HCT116 (cell line): ENCODE data around the gene TOR2A. TPM values are rescaled to one million over a fixed set of nuclear protein-coding genes. Genes with fewer than 3 reads are reported as not detected.

Experiments
- ATAC-seq: fragments of 200-7000 bp; cut with Tn5 transposase; 2 replicates; pipeline ENCODE4 v1.9.1; 2020; ENCODE audit warnings: mild to moderate bottlenecking, moderate library complexity
- Bru-seq: library from RNA; stranded (reverse); fragments of 400-500 nt; gene quantifications from one replicate; lab custom pipeline; 2021; lab: Mats Ljungman, UMichigan
- BruChase-seq, 2 experiments: library from RNA; stranded (reverse); fragments of 400-500 nt; gene quantifications; one replicate each; lab custom pipeline; 2021; lab: Mats Ljungman, UMichigan
- BruUV-seq: library from RNA; stranded (reverse); fragments of 400-500 nt; replicated peaks from 2 replicates; lab custom pipeline; 2021; lab: Mats Ljungman, UMichigan
- CTCF ChIA-PET: fragments of 300-600 bp; sonication (Branson Sonifier 250); formaldehyde crosslinking; loops from one replicate; lab custom pipeline; 2021; ENCODE audit warnings: antibody characterized with exemption; lab: Charles Lee
- POLR2A ChIA-PET: fragments of 300-600, 350-600 bp; sonication (Branson Sonifier 250); formaldehyde crosslinking; loops from one replicate; lab custom pipeline; 2021; ENCODE audit warnings: antibody characterized with exemption; lab: Charles Lee
- RAD21 ChIA-PET, 2 experiments: fragments of 300-600 bp; sonication (Branson Sonifier 250); formaldehyde crosslinking; loops; one replicate each; lab custom pipeline; 2023; ENCODE audit warnings: low total read pairs in 2 of 2; ENCODE audit not compliant: uncharacterized antibody in 2 of 2, unreplicated experiment in 2 of 2, low non-redundant PET in 1 of 2; lab: Charles Lee
- DNase-seq: peaks from one replicate; pipeline ENCODE4 v3.0.0-alpha.2; 2010; ENCODE audit warnings: low read depth, low spot score
- H2AFZ ChIP-seq: fragments of 200-600 bp; shearing (Covaris generic), sonication (generic); 2 replicates; pipeline ENCODE4 v1.6.1; 2017; ENCODE audit warnings: low read depth, mixed run types, mixed read lengths, antibody characterized with exemption, low read length; ENCODE audit not compliant: poor library complexity, severe bottlenecking
- H3K27ac ChIP-seq: 2 replicates; pipeline ENCODE4 v1.5.1; 2012; ENCODE audit warnings: low read depth, low read length
- H3K27me3 ChIP-seq: fragments of 200-600 bp; sonication (generic); 2 replicates; pipeline ENCODE4 v1.6.1; 2016; ENCODE audit warnings: mixed run types, low read length, mixed read lengths; ENCODE audit not compliant: insufficient read depth
- H3K36me3 ChIP-seq, 2 experiments: fragments of 200-500 bp in 1 of 2; fragments of 200-600 bp in 1 of 2; sonication (Bioruptor generic) in 1 of 2; sonication (generic) in 1 of 2; 2 replicates each; pipeline versions ENCODE4 v1.5.1 to v1.6.1; 2014 to 2016; ENCODE audit warnings: low read length in 2 of 2, inconsistent platforms in 1 of 2, mixed read lengths in 1 of 2, mixed run types in 1 of 2; ENCODE audit not compliant: insufficient read depth in 2 of 2, control insufficient read depth in 1 of 2
- H3K4me1 ChIP-seq, 2 experiments: fragments of 200-600 bp in 1 of 2; sonication (generic) in 1 of 2; 2 replicates each; pipeline versions ENCODE4 v1.5.1 to v1.6.1; 2012 to 2017; ENCODE audit warnings: low read length in 2 of 2, inconsistent platforms in 1 of 2, mild to moderate bottlenecking in 1 of 2, mixed read lengths in 1 of 2, mixed run types in 1 of 2, moderate library complexity in 1 of 2; ENCODE audit not compliant: insufficient read depth in 2 of 2, control insufficient read depth in 1 of 2
- H3K4me2 ChIP-seq: fragments of 200-600 bp; sonication (generic); 2 replicates; pipeline ENCODE4 v1.6.1; 2017; ENCODE audit warnings: mixed run types, low read length, mixed read lengths
- H3K4me3 ChIP-seq, 2 experiments: fragments of 200-600 bp in 1 of 2; sonication (generic) in 1 of 2; replicated peaks in 1 of 2; 2 replicates each; pipeline ENCODE4 v1.5.1; 2011 to 2016; ENCODE audit warnings: low read length in 2 of 2, control low read depth in 1 of 2, low read depth in 1 of 2, mild to moderate bottlenecking in 1 of 2, mixed read lengths in 1 of 2, mixed run types in 1 of 2
- H3K79me2 ChIP-seq: fragments of 200-600 bp; sonication (generic); 2 replicates; pipeline ENCODE4 v1.6.1; 2017; ENCODE audit warnings: mild to moderate bottlenecking, mixed run types, low read length, moderate library complexity, mixed read lengths; ENCODE audit not compliant: insufficient read depth
- H3K9ac ChIP-seq: fragments of 200-600 bp; sonication (generic); 2 replicates; pipeline ENCODE4 v1.6.1; 2016; ENCODE audit warnings: low read length, mixed read lengths
- H3K9me2 ChIP-seq: fragments of 200-600 bp; sonication (generic), shearing (Covaris generic); 2 replicates; pipeline ENCODE4 v1.6.1; 2017; ENCODE audit warnings: mixed run types, mild to moderate bottlenecking, moderate library complexity; ENCODE audit not compliant: insufficient read depth
- H3K9me3 ChIP-seq, 2 experiments: fragments of 200-500 bp in 1 of 2; fragments of 200-600 bp in 1 of 2; sonication (Bioruptor generic) in 1 of 2; sonication (generic) in 1 of 2; 2 replicates each; pipeline ENCODE4 v1.6.1; 2014 to 2017; ENCODE audit warnings: low read length in 2 of 2, mixed read lengths in 2 of 2, inconsistent platforms in 1 of 2, low read depth in 1 of 2, mild to moderate bottlenecking in 1 of 2, mixed run types in 1 of 2, moderate library complexity in 1 of 2; ENCODE audit not compliant: control insufficient read depth in 1 of 2, insufficient read depth in 1 of 2
- H4K20me1 ChIP-seq: fragments of 200-600 bp; sonication (generic), shearing (Covaris generic); 2 replicates; pipeline ENCODE4 v1.6.1; 2017; ENCODE audit warnings: mixed run types, mild to moderate bottlenecking, moderate library complexity; ENCODE audit not compliant: insufficient read depth
- CBX3 ChIP-seq: IDR thresholded peaks from 2 replicates; pipeline ENCODE4 v1.6.1; 2012; ENCODE audit warnings: low read depth
- CTCF ChIP-seq, 3 experiments: fragments of 200-600 bp in 1 of 3; sonication (generic) in 1 of 3; IDR thresholded peaks in 2 of 3; conservative IDR thresholded peaks in 1 of 3; 2 replicates each; pipeline ENCODE4 v1.5.1; 2012 to 2017; ENCODE audit warnings: low read depth in 2 of 3, low read length in 2 of 3, antibody characterized with exemption in 1 of 3, borderline replicate concordance in 1 of 3, control low read depth in 1 of 3, mild to moderate bottlenecking in 1 of 3, mixed read lengths in 1 of 3, mixed run types in 1 of 3, moderate library complexity in 1 of 3; ENCODE audit not compliant: insufficient read depth in 1 of 3
- EGR1 ChIP-seq: IDR thresholded peaks from 2 replicates; pipeline ENCODE4 v1.6.1; 2012; ENCODE audit warnings: low read depth
- EZH2phosphoT487 ChIP-seq: fragments of 200-600 bp; IDR thresholded peaks from 2 replicates; pipeline ENCODE4 v1.6.1; 2018; ENCODE audit warnings: antibody characterized with exemption, borderline replicate concordance
- FOSL1 ChIP-seq: IDR thresholded peaks from 2 replicates; pipeline ENCODE4 v1.6.1; 2012; ENCODE audit warnings: low read depth
- JUND ChIP-seq: IDR thresholded peaks from 2 replicates; pipeline ENCODE4 v1.6.1; 2012
- POLR2A ChIP-seq: IDR thresholded peaks from 2 replicates; pipeline ENCODE4 v1.7.0; 2011; ENCODE audit warnings: borderline replicate concordance; ENCODE audit not compliant: insufficient read depth, insufficient read length; ENCODE audit errors: extremely low read depth
- POLR2AphosphoS5 ChIP-seq: IDR thresholded peaks from 2 replicates; pipeline ENCODE4 v1.6.1; 2011; ENCODE audit warnings: mild to moderate bottlenecking, low read depth, low read length, moderate library complexity
- RAD21 ChIP-seq: IDR thresholded peaks from 2 replicates; pipeline ENCODE4 v1.6.1; 2012; ENCODE audit warnings: low read depth, mild to moderate bottlenecking
- REST ChIP-seq: IDR thresholded peaks from 2 replicates; pipeline ENCODE4 v1.6.1; 2012; ENCODE audit warnings: low read depth
- SIN3A ChIP-seq: IDR thresholded peaks from 2 replicates; pipeline ENCODE4 v1.6.1; 2012; ENCODE audit warnings: low read depth
- SP1 ChIP-seq: IDR thresholded peaks from 2 replicates; pipeline ENCODE4 v1.6.1; 2012; ENCODE audit warnings: low read depth
- TCF7L2 ChIP-seq: IDR thresholded peaks from 2 replicates; pipeline ENCODE4 v1.7.0; 2011; ENCODE audit warnings: borderline replicate concordance, inconsistent platforms; ENCODE audit not compliant: insufficient read depth, insufficient read length; ENCODE audit errors: extremely low read depth
- ZBTB33 ChIP-seq: IDR thresholded peaks from 2 replicates; pipeline ENCODE4 v1.6.1; 2011; ENCODE audit warnings: mild to moderate bottlenecking, low read length, moderate library complexity; ENCODE audit not compliant: insufficient replicate concordance; ENCODE audit errors: extremely low read depth
- ZFX ChIP-seq: fragments of 450-650 bp; IDR thresholded peaks from 2 replicates; pipeline ENCODE4 v1.6.1; 2017
- ZNF274 ChIP-seq: fragments of 200-500 bp; sonication (Bioruptor generic); IDR thresholded peaks from 2 replicates; pipeline ENCODE4 v1.6.1; 2014; ENCODE audit warnings: mild to moderate bottlenecking, low read depth, low read length, inconsistent platforms
- intact Hi-C: fragments of 100-400 bp; cut with micrococcal nuclease; formaldehyde crosslinking; loops from 2 replicates; pipeline ENCODE4 v1.10.0; 2022
- long read RNA-seq: library from polyadenylated mRNA; unstranded; transcript quantifications from one replicate; pipeline ENCODE4 v2.0.0, GENCODE V29; 2021; ENCODE audit not compliant: unreplicated experiment
- polyA plus RNA-seq: library from polyadenylated mRNA; unstranded; fragments of >200 nt; gene quantifications from 2 replicates; pipeline ENCODE4 v1.2.1, GENCODE V29; 2012; ENCODE audit warnings: missing spikeins
- total RNA-seq: library from RNA; stranded (reverse); gene quantifications from one replicate; pipeline ENCODE4 v1.2.1, GENCODE V29; 2021; ENCODE audit not compliant: unreplicated experiment

Gene TOR2A
- 12.0 TPM for total RNA-seq
- polyA plus RNA-seq: 16.3 and 18.4 TPM in 2 replicates
- percentile 47 among the genes with signal in this experiment for Bru-seq, nascent RNA
- BruChase-seq, experiment 1, labeled RNA remaining after a 6-hour chase: percentile 59 among the genes with signal in this experiment
- percentile 57 among the genes with signal in this experiment for BruChase-seq, experiment 2, labeled RNA remaining after a 2-hour chase
- long read RNA-seq, transcript TOR2A-203 (5 exons, 1,523 nt): major isoform, 9 of 21 reads
- long read RNA-seq, partial matches to known transcripts: 2 of 21 reads
- long read RNA-seq, other reads (novel, unspliced or antisense): 6 of 21 reads

- H3K9me3 ChIP-seq: no peaks in the 10 kb centered on the region
- H3K79me2 ChIP-seq: no peaks in the 10 kb centered on the region
- H3K4me3 ChIP-seq: peak within 1 kb of the TSS; percentile 58 to 72
- H3K4me1 ChIP-seq: peaks cover 4 to 18% of the 10 kb centered on the region in 2 experiments
- DNase-seq: peak; percentile 92
- ATAC-seq: peak; percentile 93
- H2AFZ ChIP-seq: peak within 1 kb of the TSS; percentile 50
- peak within 1 kb of the TSS; percentile 87 for H3K27ac ChIP-seq
- H3K9me2 ChIP-seq: no peaks in the 10 kb centered on the region
- H4K20me1 ChIP-seq: no peaks in the 10 kb centered on the region
- H3K27me3 ChIP-seq: no peaks in the 10 kb centered on the region
- H3K4me2 ChIP-seq: peak within 1 kb of the TSS; percentile 96
- intact Hi-C loops: loop anchor here (1.0 kb wide), 6 partner anchors 28 to 186 kb away; no protein-coding TSS in a partner anchor
- peak within 1 kb of the TSS; percentile 67 for H3K9ac ChIP-seq
- no TSS peak for BruUV-seq
- RAD21 ChIA-PET: interaction anchor here (0.6 to 1.6 kb wide), 18 partner anchors 10 to 186 kb away, joined by 3 to 10 read pairs (median 4); partner anchors contain the start of genes CDK9 (in 2 of the 2), CFAP157 (in 1 of the 2), PTRH1 (in 1 of the 2) and ST6GALNAC4 (in 1 of the 2)
- H3K36me3 ChIP-seq: no peaks in the 10 kb centered on the region
- POLR2A ChIA-PET: interaction anchor here (0.7 to 1.5 kb wide), 11 partner anchors 12 to 186 kb away, joined by 3 to 10 read pairs (median 4); partner anchors contain the start of genes CDK9, PTRH1 and TTC16
- CTCF ChIA-PET: interaction anchor here (0.5 to 2.3 kb wide), 57 partner anchors 10 to 511 kb away, joined by 3 to 46 read pairs (median 5); partner anchors contain the start of genes CDK9, CFAP157, PIP5KL1 and PTRH1
- TF ChIP-seq FOSL1: no peak
- TF ChIP-seq CBX3: no peak
- no peak for TF ChIP-seq JUND
- TF ChIP-seq RAD21: no peak
- TF ChIP-seq EZH2phosphoT487: no peak
- TF ChIP-seq CTCF (IDR thresholded peaks at IDR 0.05 in 2 of 3, conservative IDR thresholded peaks at IDR 0.05 in 1 of 3; ENCODE audit: borderline replicate concordance in 1 of 3, insufficient read depth in 1 of 3, low read depth in 2 of 3, low read length in 2 of 3): peak in 2 of 3 experiments; percentile 91 to 92; a peak in 4 of 6 replicates
- TF ChIP-seq ZBTB33: no peak
- peak; percentile 64 for TF ChIP-seq POLR2AphosphoS5
- peak; percentile 81; the same call in 1 of the 2 replicates for TF ChIP-seq ZFX
- no peak for TF ChIP-seq POLR2A
- TF ChIP-seq SIN3A: no peak
- no peak for TF ChIP-seq EGR1
- no peak for TF ChIP-seq REST
- no peak for TF ChIP-seq ZNF274
- no peak for TF ChIP-seq SP1
- no peak for TF ChIP-seq TCF7L2
These were observed at the start of gene TOR2A for GRCh38 chr9:127734747-127735529. TOR2A (minus strand) TSS chr9:127735294; CDS start chr9:127735270, 24 bp downstream.
